ENCODE results near the gene IFT74.

GRCh38 chr9:26919698-26920097 lies 36.5 kb upstream of the IFT74 start:
- TF ChIP-seq, protein P1, sequence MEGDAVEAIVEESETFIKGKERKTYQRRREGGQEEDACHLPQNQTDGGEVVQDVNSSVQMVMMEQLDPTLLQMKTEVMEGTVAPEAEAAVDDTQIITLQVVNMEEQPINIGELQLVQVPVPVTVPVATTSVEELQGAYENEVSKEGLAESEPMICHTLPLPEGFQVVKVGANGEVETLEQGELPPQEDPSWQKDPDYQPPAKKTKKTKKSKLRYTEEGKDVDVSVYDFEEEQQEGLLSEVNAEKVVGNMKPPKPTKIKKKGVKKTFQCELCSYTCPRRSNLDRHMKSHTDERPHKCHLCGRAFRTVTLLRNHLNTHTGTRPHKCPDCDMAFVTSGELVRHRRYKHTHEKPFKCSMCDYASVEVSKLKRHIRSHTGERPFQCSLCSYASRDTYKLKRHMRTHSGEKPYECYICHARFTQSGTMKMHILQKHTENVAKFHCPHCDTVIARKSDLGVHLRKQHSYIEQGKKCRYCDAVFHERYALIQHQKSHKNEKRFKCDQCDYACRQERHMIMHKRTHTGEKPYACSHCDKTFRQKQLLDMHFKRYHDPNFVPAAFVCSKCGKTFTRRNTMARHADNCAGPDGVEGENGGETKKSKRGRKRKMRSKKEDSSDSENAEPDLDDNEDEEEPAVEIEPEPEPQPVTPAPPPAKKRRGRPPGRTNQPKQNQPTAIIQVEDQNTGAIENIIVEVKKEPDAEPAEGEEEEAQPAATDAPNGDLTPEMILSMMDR (IDR thresholded peaks at IDR 0.05 in 8 of 11, conservative IDR thresholded peaks at IDR 0.05 in 3 of 11): no peak
- TF ChIP-seq POLR2A (IDR thresholded peaks at IDR 0.05) (no peak), POLR2AphosphoS5 (IDR thresholded peaks at IDR 0.05) (no peak)

Measured in spleen (tissue), 7 donors.